GM21723 (cell line): ENCODE measurements around the gene PODXL.
"Not testable (repeated sequence)": the region's sequence is repeated elsewhere in the genome, so short reads cannot be mapped to it uniquely, and the experiment has no call there.

Experiments used
- ATAC-seq: cut with Tn5 transposase; IDR thresholded peaks from one replicate; pipeline ENCODE4 v1.9.1; 2021; ENCODE audit warnings: mild to moderate bottlenecking, moderate library complexity; ENCODE audit not compliant: unreplicated experiment

The PODXL gene

GRCh38 chr7:131538071-131538812, 18.2 kb downstream of the PODXL start:
- no peak for ATAC-seq

DNA sequence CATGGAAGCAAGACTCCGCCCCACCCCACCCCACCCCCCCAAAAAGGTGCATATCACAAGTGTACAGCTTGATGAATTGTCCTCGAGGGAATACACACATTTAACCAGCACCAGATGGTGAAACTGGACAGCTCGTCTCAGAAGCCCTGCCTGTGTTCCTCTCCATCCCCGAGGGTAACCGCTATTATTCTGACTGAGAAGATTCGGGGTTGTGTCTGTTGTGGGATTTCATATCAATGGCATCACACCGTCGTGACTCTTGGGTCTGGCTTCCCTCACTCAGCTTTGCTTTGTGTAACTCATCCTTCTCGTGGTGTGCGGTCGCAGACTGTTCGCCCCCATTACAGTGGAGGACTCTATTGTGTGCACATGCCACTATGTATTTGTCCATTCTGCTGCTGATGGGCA, 18.9 kb downstream of the PODXL start:
- no peak for ATAC-seq

- ATAC-seq, result no peak
Measured at GRCh38 chr7:131536361-131536849, 20.0 kb downstream of the PODXL start.

DNA sequence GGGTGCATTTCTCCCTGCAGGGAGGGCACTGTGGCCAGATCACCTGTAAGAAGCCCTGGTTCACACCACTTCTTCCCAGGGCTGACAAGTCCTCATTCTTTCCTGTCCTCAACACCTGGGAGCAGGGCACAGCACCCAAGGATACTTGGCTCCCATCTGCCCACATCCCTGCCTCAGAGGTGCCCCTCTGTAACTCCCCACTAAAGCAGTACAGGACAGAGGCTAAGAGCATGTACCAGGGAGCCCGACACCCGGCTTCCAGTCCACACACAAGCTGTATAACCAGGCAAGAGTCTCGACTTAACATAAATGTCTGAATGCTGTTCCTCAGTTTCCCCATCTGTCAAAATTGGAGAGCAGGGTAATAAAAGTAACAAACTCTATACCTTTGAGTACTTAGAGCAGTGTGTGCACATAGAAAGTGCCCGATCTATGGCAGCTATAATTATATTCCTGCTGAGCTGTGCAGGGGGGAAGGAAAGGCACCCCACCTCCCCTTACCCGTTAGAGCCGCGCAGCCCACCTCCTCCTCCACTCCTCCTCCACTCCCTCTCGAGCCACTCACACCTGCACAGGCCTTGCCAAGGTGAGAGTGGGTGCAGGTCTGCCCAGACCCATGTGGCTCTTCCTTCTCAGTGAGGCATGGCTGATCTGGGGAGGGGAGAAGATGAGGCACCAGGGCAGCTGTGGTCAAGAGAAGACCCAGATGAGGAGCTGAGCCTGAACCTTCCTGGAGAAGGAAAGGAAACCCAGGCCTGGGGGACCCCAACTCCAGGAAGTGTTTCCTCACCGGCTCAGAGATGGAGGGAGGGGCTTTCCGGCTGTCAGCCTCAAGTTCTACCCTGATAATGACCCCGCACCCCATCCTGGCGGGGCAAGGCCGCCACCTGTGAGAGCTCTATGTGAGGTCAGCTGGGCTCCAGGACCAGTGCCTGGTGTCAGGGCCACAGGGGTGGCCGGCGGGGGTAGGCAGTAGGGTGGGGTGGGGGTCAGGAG, 22.6 kb downstream of the PODXL start:
- no peak for ATAC-seq

DNA sequence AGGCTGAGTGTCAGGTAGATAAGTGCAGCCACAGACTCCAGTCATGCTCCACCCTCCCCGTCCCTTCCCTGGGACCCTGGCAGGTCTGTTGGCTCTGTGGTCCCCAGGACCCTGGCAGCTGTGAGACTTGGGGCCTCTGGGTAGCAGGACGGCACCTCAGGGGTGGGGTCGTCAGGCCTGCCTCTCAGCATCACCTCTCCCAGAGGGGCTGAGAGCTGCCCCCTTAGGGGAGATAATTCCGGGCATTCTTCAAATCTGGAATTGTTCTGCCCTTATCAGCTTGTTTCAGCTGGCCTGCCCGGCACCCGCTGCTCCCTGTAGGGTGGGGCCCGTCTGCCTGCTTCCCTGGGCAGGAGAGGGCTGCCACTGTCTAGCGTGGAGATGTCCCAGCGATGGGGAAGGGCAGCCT, 23.3 kb downstream of the PODXL start:
- ATAC-seq, result no peak

- no peak for ATAC-seq
Measured at GRCh38 chr7:131532570-131533091, 23.8 kb downstream of the PODXL start.

DNA sequence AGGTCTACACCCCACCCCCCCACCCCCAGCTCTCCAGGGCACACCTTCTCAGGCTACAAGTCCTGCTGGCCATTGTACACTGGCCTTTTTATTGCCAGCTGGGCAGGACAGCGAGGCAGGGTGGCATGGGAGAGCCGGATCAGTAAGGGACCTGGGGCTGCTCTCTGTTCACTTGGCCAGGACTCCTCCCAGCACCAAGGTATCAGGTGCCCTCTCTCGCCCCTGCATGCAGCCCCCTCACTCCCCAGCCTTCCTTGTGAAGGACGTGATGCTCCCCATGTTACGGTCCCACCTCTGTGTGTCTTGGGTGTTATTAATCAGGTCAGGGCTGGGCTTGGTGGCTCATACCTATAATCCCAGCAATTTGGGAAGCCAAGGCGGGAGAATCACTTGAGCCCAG, 26.3 kb downstream of the PODXL start:
- no peak for ATAC-seq

DNA sequence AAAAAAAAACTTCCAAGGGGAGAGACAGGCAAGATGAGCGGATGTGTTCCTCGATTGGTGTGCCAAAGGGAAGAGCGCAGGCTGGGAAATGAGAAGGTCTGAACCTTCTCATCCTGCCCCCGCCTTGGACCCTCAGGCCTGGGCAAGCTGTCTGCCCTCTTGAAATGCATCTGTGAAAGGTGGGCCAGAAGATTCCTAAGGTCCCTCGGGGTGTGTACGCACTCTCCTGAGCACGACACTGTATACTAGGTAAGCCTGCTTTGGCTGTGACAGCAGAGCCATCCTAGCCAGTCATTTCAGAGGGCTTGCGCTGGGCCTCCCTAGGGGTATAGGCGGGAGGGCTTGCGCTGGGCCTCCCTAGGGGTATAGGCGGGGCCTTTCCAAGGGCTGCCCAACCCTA, 26.8 kb downstream of the PODXL start:
- no peak for ATAC-seq

DNA sequence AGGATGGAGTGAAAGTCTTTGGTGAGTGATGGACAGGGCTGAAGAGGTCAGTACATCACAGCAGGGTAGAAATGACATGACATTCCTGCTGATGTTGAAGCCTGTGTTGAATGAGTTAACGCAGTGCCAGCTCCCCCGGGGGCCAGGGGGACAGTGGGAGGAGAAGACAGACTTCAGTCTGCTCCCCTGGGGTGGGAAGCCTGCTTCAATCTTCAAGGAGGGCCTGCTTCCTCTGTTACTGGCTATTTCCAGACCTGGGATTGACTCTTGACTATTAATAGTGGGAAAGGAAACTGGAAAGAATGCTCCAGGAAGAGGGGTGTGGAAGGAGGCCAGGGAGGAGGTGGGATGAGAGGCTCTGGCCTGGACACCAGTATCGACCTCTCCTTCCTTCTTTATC, 27.2 kb downstream of the PODXL start:
- ATAC-seq, result no peak

DNA sequence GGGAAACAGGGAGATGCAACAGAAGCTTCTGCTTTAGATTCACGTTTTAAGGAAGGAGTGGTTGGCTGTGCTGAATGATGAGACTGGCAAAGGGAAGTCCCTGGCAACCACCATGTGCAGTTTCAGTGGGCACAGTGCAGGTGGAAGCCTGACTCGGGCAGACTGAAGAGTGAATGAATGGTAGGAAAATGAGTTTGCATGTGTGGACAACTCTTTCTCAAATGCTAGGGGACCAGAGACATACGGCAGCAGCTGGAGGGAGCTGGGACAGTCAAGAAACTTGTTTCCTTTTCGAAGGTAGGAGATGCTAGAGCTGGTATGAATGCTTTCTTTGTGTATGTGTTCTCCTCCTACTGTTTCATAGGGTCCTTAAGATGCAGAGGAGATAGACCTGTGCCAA, 29.0 kb downstream of the PODXL start:
- no peak for ATAC-seq

DNA sequence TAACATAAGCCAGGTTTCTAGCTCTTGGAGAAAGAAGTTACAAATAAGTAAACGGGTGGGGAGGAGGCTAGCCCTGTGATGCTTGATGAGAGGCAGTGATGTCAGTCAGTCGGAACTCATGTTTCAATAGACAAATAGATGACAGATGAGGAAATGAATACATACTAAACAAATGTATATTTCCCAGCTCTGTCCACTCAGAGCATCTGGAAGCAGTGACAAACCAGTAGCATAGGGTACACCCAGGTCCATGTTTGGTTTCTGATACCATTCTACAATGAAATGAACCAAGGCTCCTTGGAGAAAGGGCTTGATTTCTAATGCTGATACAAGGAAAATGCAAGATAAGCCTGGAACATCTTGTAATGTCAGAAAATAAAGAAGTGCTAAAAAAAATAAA, 30.6 kb downstream of the PODXL start:
- ATAC-seq, result no peak

GRCh38 chr7:131524703-131525102, 31.7 kb downstream of the PODXL start:
- no peak for ATAC-seq

DNA sequence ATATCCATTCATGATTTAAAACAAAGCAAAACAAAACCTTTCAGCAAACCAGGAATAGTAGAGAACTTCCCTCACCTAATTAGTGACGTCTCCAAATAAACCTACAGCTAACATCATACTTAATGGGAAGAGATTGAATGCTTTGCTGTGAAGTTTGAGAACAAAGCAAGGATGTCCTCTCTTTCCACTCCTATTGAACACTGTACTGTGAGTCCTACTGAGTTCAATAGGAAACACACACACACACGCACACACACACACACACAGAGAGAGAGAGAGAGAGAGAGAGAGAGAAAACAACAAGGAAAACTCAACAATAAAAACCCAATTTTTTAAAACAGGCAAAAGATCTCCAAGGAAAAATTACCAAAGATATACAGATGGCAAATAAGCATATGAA, 32.3 kb downstream of the PODXL start:
- no peak for ATAC-seq

GRCh38 chr7:131522325-131522930, 34.0 kb downstream of the PODXL start:
- no peak for ATAC-seq

- no peak for ATAC-seq
Measured at GRCh38 chr7:131521651-131522163, 34.7 kb downstream of the PODXL start.

DNA sequence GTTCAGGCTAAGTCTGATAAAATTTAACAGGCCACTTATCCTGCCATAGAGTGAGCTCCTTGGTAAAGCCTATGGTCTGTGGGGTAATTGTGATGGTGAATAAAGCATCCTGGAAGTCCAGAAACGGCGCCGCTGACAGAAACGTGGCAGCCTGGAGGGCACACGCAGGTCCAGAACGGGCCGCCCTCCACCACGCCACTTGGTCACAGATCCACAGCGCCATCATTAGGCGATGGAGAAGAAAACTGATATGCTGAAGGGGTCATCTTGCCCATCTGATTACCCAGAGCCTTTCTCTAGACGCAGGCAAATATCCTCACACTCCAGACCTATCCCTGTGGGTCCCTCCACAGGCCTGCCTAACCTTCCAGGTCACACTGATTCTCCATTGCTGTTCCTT, 37.8 kb downstream of the PODXL start:
- ATAC-seq, result no peak

GRCh38 chr7:131517218-131517923, 39.1 kb downstream of the PODXL start:
- ATAC-seq, result no peak

DNA sequence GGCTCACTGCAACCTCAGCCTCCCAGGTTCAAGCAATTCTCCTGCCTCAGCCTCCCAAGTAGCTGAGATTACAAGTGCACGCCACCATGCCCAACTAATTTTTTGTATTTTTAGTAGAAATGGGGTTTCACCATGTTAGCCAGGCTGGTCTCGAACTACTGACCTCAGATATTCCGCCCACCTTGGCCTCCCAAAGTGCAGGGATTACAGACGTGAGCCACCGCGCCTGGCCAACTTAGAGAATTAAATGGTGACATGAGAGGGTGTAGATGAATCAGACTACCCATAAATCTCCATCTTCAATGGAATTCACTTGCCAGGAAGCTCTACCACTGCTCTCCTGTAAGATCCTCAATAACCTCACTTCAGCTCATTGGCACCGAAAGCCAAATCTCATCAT, 41.0 kb downstream of the PODXL start:
- not testable (repeated sequence) for ATAC-seq

GRCh38 chr7:131513245-131514061, 43.0 kb downstream of the PODXL start:
- ATAC-seq, result peak; percentile 98
